Heart left ventricle (tissue), 16 donors: Measurements from ENCODE around the gene CD99L2. TPM values are rescaled to one million over a fixed set of nuclear protein-coding genes. Genes with fewer than 3 reads are reported as not detected.

Experiments used
- ATAC-seq, 4 donors: fragments of 200-7000 bp; cut with Tn5 transposase; one replicate each; pipeline ENCODE4 v1.9.1; 2020 to 2022; ENCODE audit warnings: moderate library complexity in 4 of 4, mild to moderate bottlenecking in 3 of 4, moderate number of reproducible peaks in 1 of 4
- DNase-seq, 5 donors: peaks; one replicate each; pipeline ENCODE4 v3.0.0-alpha.2; 2020
- H3K27ac ChIP-seq, 12 donors: fragments of 200-600 bp; sonication (generic) in 4 of 12; one replicate each; pipeline versions ENCODE4 v1.5.0 to v1.8.0; 2016 to 2022; ENCODE audit warnings: mild to moderate bottlenecking in 2 of 12
- H3K27me3 ChIP-seq, 9 donors: fragments of 200-600 bp; sonication (generic) in 2 of 9; one replicate each; pipeline versions ENCODE4 v1.5.1 to v1.8.0; 2016 to 2022; ENCODE audit warnings: mild to moderate bottlenecking in 3 of 9
- H3K36me3 ChIP-seq, 9 donors: fragments of 200-600 bp; sonication (generic) in 2 of 9; one replicate each; pipeline versions ENCODE4 v1.5.0 to v1.8.0; 2018 to 2022; ENCODE audit warnings: mild to moderate bottlenecking in 2 of 9
- H3K4me1 ChIP-seq, 12 donors: fragments of 200-600 bp; sonication (generic) in 4 of 12; one replicate each; pipeline versions ENCODE4 v1.5.0 to v1.8.0; 2016 to 2022; ENCODE audit warnings: mild to moderate bottlenecking in 3 of 12
- H3K4me3 ChIP-seq, 12 donors: fragments of 200-600 bp; sonication (generic) in 4 of 12; one replicate each; pipeline versions ENCODE4 v1.5.0 to v1.8.0; 2017 to 2022; ENCODE audit warnings: mild to moderate bottlenecking in 9 of 12, moderate library complexity in 4 of 12
- H3K9me3 ChIP-seq, 12 donors: fragments of 200-600 bp; sonication (generic) in 4 of 12; one replicate each; pipeline versions ENCODE4 v1.5.0 to v1.8.0; 2016 to 2022; ENCODE audit warnings: mild to moderate bottlenecking in 1 of 12
- CTCF ChIP-seq, 12 donors: fragments of 200-600 bp; sonication (generic) in 4 of 12; IDR thresholded peaks; one replicate each; pipeline versions ENCODE4 v1.5.0 to v1.8.0; 2018 to 2022; ENCODE audit warnings: antibody characterized with exemption in 12 of 12, mild to moderate bottlenecking in 5 of 12
- POLR2A ChIP-seq, 2 donors: fragments of 450-650 bp; IDR thresholded peaks; one replicate each; pipeline ENCODE4 v1.6.1; 2017; ENCODE audit warnings: antibody characterized with exemption in 2 of 2, mild to moderate bottlenecking in 2 of 2, moderate library complexity in 2 of 2
- WGBS, 4 donors: extraction: QIAGEN DNeasy Blood & Tissue Kit in 2 of 4; methylation state at CpG; one replicate each; pipeline versions ENCODE4 v1.1.5 to v1.1.7; 2013 to 2018; 5-methylcytosine and 5-hydroxymethylcytosine counted together
- intact Hi-C, 10 donors: fragments of 100-400 bp; cut with DNase I; formaldehyde crosslinking; loops; one replicate each; pipeline versions ENCODE4 v1.11.1 to v1.14.2; 2022
- polyA plus RNA-seq, 2 donors: library from polyadenylated mRNA; stranded (reverse); fragments of 200-250 nt; gene quantifications; one replicate each; pipeline ENCODE4 v1.2.3, GENCODE V29; 2013
- total RNA-seq, 9 donors: library from RNA; depleted of rRNA in 2 of 9; stranded (reverse); fragments of >200 nt in 2 of 9; fragmentation: NEBNext Ultra II Directional in 3 of 9; extraction: Animal tissue kit (Norgen Biotek cat#: 25700) in 3 of 9; gene quantifications; one replicate each; pipeline versions ENCODE4 v1.1.0 to v1.2.4, GENCODE V29; 2016 to 2023
- donor health status: ischemic (EF 13 %, LVEDD 7.1; RV severe dilation, severe dysfunction).
- donor health status: healthy with polysubstance abuse.
- donor health status: DM: no; HTN: yes; CAD: no.
- donor health status: DM: no; HTN: no; CAD: no.
- donor health status: ischemic (EF 25% LVEDD 6.9; RV normal size, moderate dysfunction).
- donor health status: ischemic (EF 25% LVEDD 5.7; RV mildly dilated, moderate dysfunction).
- donor health status: healthy.
- donor health status: DM: yes; HTN: yes; CAD: no.
- donor health status: ischemic (EF 35%, LVEDD 5.7; RV mildly dilated, moderate dysfunction).
- donor health status: nonischemic (EF 11% LVEDD 7.7; RV severe dilation, severe dysfunction).
- donor health status: DM: yes; HTN: yes; CAD: no.
- donor health status: PGD.
- donor health status: ischemic (EF 29% LVEDD 5.4; RV normal size, mild dysfunction).
- donor health status: nonischemic (EF 23%, LVEDD 6.1; RV moderate dilation, normal function).

CD99L2 gene
- total and polyA plus RNA-seq, 11 donors = 51.9 to 115 (median 82.1) TPM

DNA sequence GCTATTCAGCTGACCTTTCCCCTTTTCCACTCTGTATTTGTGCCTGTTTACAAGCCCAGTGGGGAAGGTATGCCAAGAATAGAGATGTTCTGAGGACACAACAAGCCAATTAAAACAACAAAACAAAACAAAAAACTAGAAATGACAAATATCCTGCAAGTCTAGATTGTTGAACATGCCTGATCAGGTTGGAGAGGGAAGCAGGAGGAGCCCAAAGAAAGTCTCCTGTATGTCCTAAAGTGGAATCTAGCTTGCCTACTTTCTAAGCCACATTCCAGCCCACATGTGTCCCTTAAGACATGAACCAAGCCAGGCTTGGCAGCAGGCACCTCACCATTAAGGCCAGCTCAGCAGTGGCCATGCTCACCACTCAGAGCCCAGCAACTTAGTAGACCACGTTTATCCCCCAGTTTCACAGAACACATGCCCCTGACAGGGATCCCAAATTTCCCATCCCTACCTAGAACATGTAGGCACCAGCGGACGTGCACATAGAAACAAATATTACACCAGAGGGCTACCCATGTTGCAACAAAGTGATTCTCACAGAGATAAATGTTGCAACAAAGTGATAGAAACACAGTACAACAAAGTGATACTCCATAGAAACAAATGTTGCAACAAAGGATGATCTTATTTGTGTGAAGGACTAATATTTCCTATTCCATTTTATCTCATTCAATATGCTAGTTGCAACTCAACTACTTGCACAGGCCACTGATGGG is 48.3 kb downstream of the CD99L2 start:
- Histone ChIP-seq H3K27me3 (peaks cover 0 to 2% (median 0%) of the 10 kb centered on the region in 9 donors), H3K36me3 (no peaks in the 10 kb centered on the region), H3K9me3 (no peaks in the 10 kb centered on the region), H3K4me1 (no peaks in the 10 kb centered on the region), H3K27ac (no peak overlapping the region), H3K4me3 (no peak overlapping the region)
- ATAC-seq (no peak), DNase-seq (no peak)
- intact Hi-C loops = no loop called here
- 81 to 95% (median 89%) methylated on average over 3 of the region's 3 CpGs for WGBS, 4 donors
- TF ChIP-seq CTCF (IDR thresholded peaks at IDR 0.05) (no peak), POLR2A (IDR thresholded peaks at IDR 0.05) (no peak)

GRCh38 chrX:150849486-150849885 is 49.0 kb downstream of the CD99L2 start:
- H3K36me3 ChIP-seq = no peaks in the 10 kb centered on the region
- no peak for ATAC-seq
- 92 to 100% (median 96%) methylated on average over 2 of the region's 2 CpGs for WGBS, 4 donors
- TF ChIP-seq POLR2A (IDR thresholded peaks at IDR 0.05) (no peak), CTCF (IDR thresholded peaks at IDR 0.05) (no peak)
- no peak overlapping the region for H3K4me3 ChIP-seq
- H3K4me1 ChIP-seq = no peaks in the 10 kb centered on the region
- intact Hi-C loops = no loop called here
- no peak overlapping the region for H3K27ac ChIP-seq
- no peaks in the 10 kb centered on the region for H3K9me3 ChIP-seq
- no peak for DNase-seq
- peaks cover 0 to 2% (median 0%) of the 10 kb centered on the region in 9 donors for H3K27me3 ChIP-seq

DNA sequence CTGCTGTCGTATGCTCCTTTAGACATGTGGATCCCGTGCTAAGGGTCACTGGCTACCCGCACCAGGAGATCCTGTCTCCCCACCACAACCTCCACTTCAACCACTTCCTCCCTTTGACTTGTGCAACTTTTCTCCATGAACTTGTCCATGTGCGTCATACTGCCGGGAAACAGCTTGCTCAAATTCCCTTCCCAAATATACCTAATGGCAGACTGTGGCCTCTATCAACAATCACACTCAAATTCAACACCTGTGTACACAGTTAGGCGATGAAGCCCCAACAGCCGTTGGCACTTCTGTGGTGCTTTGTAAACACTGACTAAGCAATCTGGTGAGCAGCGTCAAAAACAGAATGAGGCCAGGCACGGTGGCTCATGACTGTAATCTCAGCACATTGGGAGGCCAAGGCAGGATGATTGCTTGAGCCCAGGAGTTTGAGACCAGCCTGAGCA is 49.5 kb downstream of the CD99L2 start:
- peak in 1 of 4 donors; percentile 22 for ATAC-seq
- TF ChIP-seq CTCF (IDR thresholded peaks at IDR 0.05) (no peak), POLR2A (IDR thresholded peaks at IDR 0.05) (no peak)
- H3K27ac ChIP-seq = no peak overlapping the region
- DNase-seq = no peak
- H3K36me3 ChIP-seq = no peaks in the 10 kb centered on the region
- H3K4me1 ChIP-seq = no peaks in the 10 kb centered on the region
- no peak overlapping the region for H3K4me3 ChIP-seq
- WGBS, 4 donors = 75 to 84% (median 78%) methylated on average over 9 of the region's 9 CpGs
- no peaks in the 10 kb centered on the region for H3K9me3 ChIP-seq
- intact Hi-C loops = no loop called here
- peaks cover 0 to 2% (median 0%) of the 10 kb centered on the region in 9 donors for H3K27me3 ChIP-seq

GRCh38 chrX:150847088-150847487 is 51.4 kb downstream of the CD99L2 start:
- H3K36me3 ChIP-seq = no peaks in the 10 kb centered on the region
- TF ChIP-seq CTCF (IDR thresholded peaks at IDR 0.05) = no peak
- no peak for TF ChIP-seq POLR2A (IDR thresholded peaks at IDR 0.05)
- H3K4me1 ChIP-seq = peaks cover 0 to 3% (median 0%) of the 10 kb centered on the region in 12 donors
- no peak overlapping the region for H3K4me3 ChIP-seq
- ATAC-seq = no peak
- H3K27ac ChIP-seq = no peak overlapping the region
- intact Hi-C loops = no loop called here
- DNase-seq = no peak
- H3K27me3 ChIP-seq = peaks cover 0 to 2% (median 0%) of the 10 kb centered on the region in 9 donors
- no peaks in the 10 kb centered on the region for H3K9me3 ChIP-seq
